ENCODE data around the gene AUNIP.

Gene AUNIP

GRCh38 chr1:25893116-25893515 lies 33.9 kb upstream of the AUNIP start:
- Histone ChIP-seq H3K9me3 (ENCODE audit: insufficient read depth, low read length, severe bottlenecking) (no peaks in the 10 kb centered on the region), H3K9ac (ENCODE audit: low read depth, low read length) (no peak overlapping the region), H3K27me3 (ENCODE audit: insufficient read depth, low read length, poor library complexity) (no peaks in the 10 kb centered on the region), H3K4me1 (ENCODE audit: insufficient read depth, low read length) (no peaks in the 10 kb centered on the region), H3K79me2 (ENCODE audit: insufficient read depth, low read length) (peaks cover 22% of the 10 kb centered on the region), H3K4me2 (ENCODE audit: insufficient read depth, low read length) (no peak overlapping the region), H2AFZ (ENCODE audit: low read depth, low read length) (no peak overlapping the region), H3K4me3 (ENCODE audit: low read depth in 1 of 2, low read length in 2 of 2) (no peak overlapping the region), H3K27ac (ENCODE audit: low read length) (no peak overlapping the region), H4K20me1 (ENCODE audit: insufficient read depth, low read length) (peaks cover 19% of the 10 kb centered on the region), H3K36me3 (ENCODE audit: insufficient read depth, low read length) (peaks cover 79% of the 10 kb centered on the region)
- no peak for TF ChIP-seq EZH2 (IDR thresholded peaks at IDR 0.05; ENCODE audit: borderline replicate concordance, low read depth, low read length, severe bottlenecking)
- TF ChIP-seq, protein P1, sequence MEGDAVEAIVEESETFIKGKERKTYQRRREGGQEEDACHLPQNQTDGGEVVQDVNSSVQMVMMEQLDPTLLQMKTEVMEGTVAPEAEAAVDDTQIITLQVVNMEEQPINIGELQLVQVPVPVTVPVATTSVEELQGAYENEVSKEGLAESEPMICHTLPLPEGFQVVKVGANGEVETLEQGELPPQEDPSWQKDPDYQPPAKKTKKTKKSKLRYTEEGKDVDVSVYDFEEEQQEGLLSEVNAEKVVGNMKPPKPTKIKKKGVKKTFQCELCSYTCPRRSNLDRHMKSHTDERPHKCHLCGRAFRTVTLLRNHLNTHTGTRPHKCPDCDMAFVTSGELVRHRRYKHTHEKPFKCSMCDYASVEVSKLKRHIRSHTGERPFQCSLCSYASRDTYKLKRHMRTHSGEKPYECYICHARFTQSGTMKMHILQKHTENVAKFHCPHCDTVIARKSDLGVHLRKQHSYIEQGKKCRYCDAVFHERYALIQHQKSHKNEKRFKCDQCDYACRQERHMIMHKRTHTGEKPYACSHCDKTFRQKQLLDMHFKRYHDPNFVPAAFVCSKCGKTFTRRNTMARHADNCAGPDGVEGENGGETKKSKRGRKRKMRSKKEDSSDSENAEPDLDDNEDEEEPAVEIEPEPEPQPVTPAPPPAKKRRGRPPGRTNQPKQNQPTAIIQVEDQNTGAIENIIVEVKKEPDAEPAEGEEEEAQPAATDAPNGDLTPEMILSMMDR (IDR thresholded peaks at IDR 0.05; ENCODE audit: borderline replicate concordance, extremely low read depth, low read length, poor library complexity, severe bottlenecking), result no peak
- ATAC-seq (ENCODE audit: insufficient read depth, low read depth), result no peak
- no peak for DNase-seq

DNA sequence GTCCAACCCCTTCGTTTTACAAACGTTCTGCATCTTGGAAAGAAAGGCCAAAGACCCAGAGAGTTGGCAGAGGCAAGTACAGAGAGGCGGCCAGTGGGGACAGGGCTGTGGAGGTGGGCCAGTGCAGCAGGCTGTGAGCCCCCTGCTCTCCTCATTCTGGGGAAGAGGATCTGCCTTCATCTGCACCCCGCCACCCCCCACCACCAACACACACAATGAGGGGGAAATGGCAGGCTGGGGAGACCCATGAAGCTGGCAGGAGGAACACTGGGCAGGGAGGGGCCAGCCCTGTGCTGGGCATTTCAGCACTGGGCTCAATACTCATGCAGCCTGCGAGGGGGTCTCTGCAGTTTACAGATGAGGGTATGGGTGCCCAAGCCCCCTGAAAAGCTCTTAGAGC lies 32.3 kb upstream of the AUNIP start:
- ATAC-seq (ENCODE audit: insufficient read depth, low read depth), result no peak
- Histone ChIP-seq H3K36me3 (ENCODE audit: insufficient read depth, low read length) (peaks cover 73% of the 10 kb centered on the region), H3K4me3 (ENCODE audit: low read depth in 1 of 2, low read length in 2 of 2) (no peak overlapping the region), H3K4me2 (ENCODE audit: insufficient read depth, low read length) (no peak overlapping the region), H3K9me3 (ENCODE audit: insufficient read depth, low read length, severe bottlenecking) (no peaks in the 10 kb centered on the region), H3K27ac (ENCODE audit: low read length) (no peak overlapping the region), H3K27me3 (ENCODE audit: insufficient read depth, low read length, poor library complexity) (no peaks in the 10 kb centered on the region), H3K79me2 (ENCODE audit: insufficient read depth, low read length) (peaks cover 15% of the 10 kb centered on the region), H3K9ac (ENCODE audit: low read depth, low read length) (no peak overlapping the region), H2AFZ (ENCODE audit: low read depth, low read length) (no peak overlapping the region), H4K20me1 (ENCODE audit: insufficient read depth, low read length) (peaks cover 8% of the 10 kb centered on the region), H3K4me1 (ENCODE audit: insufficient read depth, low read length) (no peaks in the 10 kb centered on the region)
- TF ChIP-seq EZH2 (IDR thresholded peaks at IDR 0.05; ENCODE audit: borderline replicate concordance, low read depth, low read length, severe bottlenecking), result no peak
- TF ChIP-seq, protein P1 (IDR thresholded peaks at IDR 0.05; ENCODE audit: borderline replicate concordance, extremely low read depth, low read length, poor library complexity, severe bottlenecking), result no peak
- DNase-seq, result no peak

GRCh38 chr1:25890239-25891034 lies 31.2 kb upstream of the AUNIP start:
- Histone ChIP-seq H3K9me3 (ENCODE audit: insufficient read depth, low read length, severe bottlenecking) (no peaks in the 10 kb centered on the region), H3K4me2 (ENCODE audit: insufficient read depth, low read length) (no peak overlapping the region), H2AFZ (ENCODE audit: low read depth, low read length) (no peak overlapping the region), H3K4me1 (ENCODE audit: insufficient read depth, low read length) (no peaks in the 10 kb centered on the region), H4K20me1 (ENCODE audit: insufficient read depth, low read length) (no peaks in the 10 kb centered on the region; the same call in 1 of the 2 replicates), H3K79me2 (ENCODE audit: insufficient read depth, low read length) (peaks cover 11% of the 10 kb centered on the region; the same call in 1 of the 2 replicates), H3K9ac (ENCODE audit: low read depth, low read length) (no peak overlapping the region), H3K27ac (ENCODE audit: low read length) (no peak overlapping the region), H3K27me3 (ENCODE audit: insufficient read depth, low read length, poor library complexity) (no peaks in the 10 kb centered on the region), H3K4me3 (ENCODE audit: low read depth in 1 of 2, low read length in 2 of 2) (no peak overlapping the region), H3K36me3 (ENCODE audit: insufficient read depth, low read length) (peaks cover 64% of the 10 kb centered on the region)
- ATAC-seq (ENCODE audit: insufficient read depth, low read depth) (no peak), DNase-seq (no peak)
- TF ChIP-seq EZH2 (IDR thresholded peaks at IDR 0.05; ENCODE audit: borderline replicate concordance, low read depth, low read length, severe bottlenecking), result no peak
- TF ChIP-seq, protein P1 (IDR thresholded peaks at IDR 0.05; ENCODE audit: borderline replicate concordance, extremely low read depth, low read length, poor library complexity, severe bottlenecking), result no peak
